ENCODE measurements around the gene PLCH1.

GRCh38 chr3:155391551-155391958 is 353.3 kb downstream of the PLCH1 start:
- TF ChIP-seq L3MBTL2 (conservative IDR thresholded peaks at IDR 0.05) (no peak), FOXM1 (IDR thresholded peaks at IDR 0.05; ENCODE audit: borderline replicate concordance) (no peak), HDGF (IDR thresholded peaks at IDR 0.05; ENCODE audit: borderline replicate concordance) (no peak), TARDBP (IDR thresholded peaks at IDR 0.05) (no peak), SUZ12 (IDR thresholded peaks at IDR 0.05) (no peak), ZNF384 (IDR thresholded peaks at IDR 0.05) (no peak)
- TF ChIP-seq, protein P1, sequence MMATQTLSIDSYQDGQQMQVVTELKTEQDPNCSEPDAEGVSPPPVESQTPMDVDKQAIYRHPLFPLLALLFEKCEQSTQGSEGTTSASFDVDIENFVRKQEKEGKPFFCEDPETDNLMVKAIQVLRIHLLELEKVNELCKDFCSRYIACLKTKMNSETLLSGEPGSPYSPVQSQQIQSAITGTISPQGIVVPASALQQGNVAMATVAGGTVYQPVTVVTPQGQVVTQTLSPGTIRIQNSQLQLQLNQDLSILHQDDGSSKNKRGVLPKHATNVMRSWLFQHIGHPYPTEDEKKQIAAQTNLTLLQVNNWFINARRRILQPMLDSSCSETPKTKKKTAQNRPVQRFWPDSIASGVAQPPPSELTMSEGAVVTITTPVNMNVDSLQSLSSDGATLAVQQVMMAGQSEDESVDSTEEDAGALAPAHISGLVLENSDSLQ (IDR thresholded peaks at IDR 0.05): no peak
